Measurements from ENCODE around the gene PRXL2A.

- TF ChIP-seq POLR2A (IDR thresholded peaks at IDR 0.05; ENCODE audit: low read depth) (no peak), CTCF (IDR thresholded peaks at IDR 0.05) (no peak), POLR2AphosphoS5 (IDR thresholded peaks at IDR 0.05) (no peak), EP300 (IDR thresholded peaks at IDR 0.05) (no peak)
Measured at GRCh38 chr10:80447436-80448190, 39.3 kb downstream of the PRXL2A start.
